Measurements from ENCODE around the gene LRTM1.

Gene LRTM1

GRCh38 chr3:54918516-54918915, 9.3 kb downstream of the LRTM1 start:
- DNase-seq, result no peak
- no peaks in the 10 kb centered on the region for H3K36me3 Mint-ChIP-seq (ENCODE audit: low read depth)
- H3K9me3 Mint-ChIP-seq, result peaks cover 7% of the 10 kb centered on the region
- no peak overlapping the region for H3K27ac Mint-ChIP-seq
- no peak for TF ChIP-seq CTCF (IDR thresholded peaks at IDR 0.05)
- peaks cover 3% of the 10 kb centered on the region for H3K27me3 Mint-ChIP-seq (ENCODE audit: low read depth, poor library complexity)
- no peak overlapping the region for H3K4me3 Mint-ChIP-seq
- H3K4me1 Mint-ChIP-seq, result no peaks in the 10 kb centered on the region

- TF ChIP-seq CTCF (IDR thresholded peaks at IDR 0.05), result no peak
- no peaks in the 10 kb centered on the region for H3K36me3 Mint-ChIP-seq (ENCODE audit: low read depth)
- no peak overlapping the region for H3K4me3 Mint-ChIP-seq
- H3K27me3 Mint-ChIP-seq (ENCODE audit: low read depth, poor library complexity), result peaks cover 3% of the 10 kb centered on the region
- H3K9me3 Mint-ChIP-seq, result peaks cover 7% of the 10 kb centered on the region
- DNase-seq, result no peak
- H3K4me1 Mint-ChIP-seq, result no peaks in the 10 kb centered on the region
- no peak overlapping the region for H3K27ac Mint-ChIP-seq
Measured at GRCh38 chr3:54917862-54918261, 10.0 kb downstream of the LRTM1 start.

- Mint-ChIP-seq H3K4me1 (no peaks in the 10 kb centered on the region), H3K9me3 (peaks cover 9% of the 10 kb centered on the region), H3K27me3 (ENCODE audit: low read depth, poor library complexity) (peaks cover 3% of the 10 kb centered on the region), H3K4me3 (no peak overlapping the region), H3K27ac (no peak overlapping the region), H3K36me3 (ENCODE audit: low read depth) (peaks cover 5% of the 10 kb centered on the region)
- TF ChIP-seq CTCF (IDR thresholded peaks at IDR 0.05), result no peak
- no peak for DNase-seq
Measured at GRCh38 chr3:54917174-54917573, 10.7 kb downstream of the LRTM1 start.

- DNase-seq, result no peak
Measured at GRCh38 chr3:54916732-54917131, 11.1 kb downstream of the LRTM1 start.

GRCh38 chr3:54915976-54916375, 11.9 kb downstream of the LRTM1 start:
- H3K27me3 Mint-ChIP-seq (ENCODE audit: low read depth, poor library complexity), result peaks cover 3% of the 10 kb centered on the region
- no peak overlapping the region for H3K27ac Mint-ChIP-seq
- DNase-seq, result no peak
- H3K9me3 Mint-ChIP-seq, result peaks cover 18% of the 10 kb centered on the region
- peaks cover 5% of the 10 kb centered on the region for H3K36me3 Mint-ChIP-seq (ENCODE audit: low read depth)
- no peaks in the 10 kb centered on the region for H3K4me1 Mint-ChIP-seq
- no peak for TF ChIP-seq CTCF (IDR thresholded peaks at IDR 0.05)
- no peak overlapping the region for H3K4me3 Mint-ChIP-seq

More at GRCh38 chr3:54916732-54917131, 11.1 kb downstream of the LRTM1 start:
- Mint-ChIP-seq H3K27ac (no peak overlapping the region), H3K36me3 (ENCODE audit: low read depth) (peaks cover 5% of the 10 kb centered on the region), H3K4me3 (no peak overlapping the region), H3K9me3 (peaks cover 14% of the 10 kb centered on the region), H3K4me1 (no peaks in the 10 kb centered on the region), H3K27me3 (ENCODE audit: low read depth, poor library complexity) (peaks cover 3% of the 10 kb centered on the region)
- TF ChIP-seq CTCF (IDR thresholded peaks at IDR 0.05), result no peak

- H3K27ac Mint-ChIP-seq, result no peak overlapping the region
- no peaks in the 10 kb centered on the region for H3K4me1 Mint-ChIP-seq
- no peak for DNase-seq
- H3K36me3 Mint-ChIP-seq (ENCODE audit: low read depth), result peaks cover 5% of the 10 kb centered on the region
- H3K4me3 Mint-ChIP-seq, result no peak overlapping the region
- peaks cover 18% of the 10 kb centered on the region for H3K9me3 Mint-ChIP-seq
- peaks cover 3% of the 10 kb centered on the region for H3K27me3 Mint-ChIP-seq (ENCODE audit: low read depth, poor library complexity)
- TF ChIP-seq CTCF (IDR thresholded peaks at IDR 0.05), result no peak
Measured at GRCh38 chr3:54915181-54915580, 12.7 kb downstream of the LRTM1 start.

Data from nephron progenitor cell (in vitro differentiated cells).